Uterus (tissue), 2 donors: ENCODE data around the gene TASOR2.

ENCODE experiments used
- POLR2A ChIP-seq, 2 donors: fragments of 450-650 bp; IDR thresholded peaks; one replicate each; pipeline ENCODE4 v1.6.1; 2016; ENCODE audit warnings: antibody characterized with exemption in 2 of 2, mild to moderate bottlenecking in 1 of 2, moderate library complexity in 1 of 2
- TF ChIP-seq, protein P1 (sequence below), 4 experiments: fragments of 200-600 bp in 2 of 4; fragments of 450-650 bp in 2 of 4; sonication (generic) in 2 of 4; IDR thresholded peaks; one replicate each; pipeline ENCODE4 v1.5.1; 2016 to 2019; ENCODE audit warnings: antibody characterized with exemption in 4 of 4, mild to moderate bottlenecking in 2 of 4, moderate library complexity in 1 of 4

DNA sequence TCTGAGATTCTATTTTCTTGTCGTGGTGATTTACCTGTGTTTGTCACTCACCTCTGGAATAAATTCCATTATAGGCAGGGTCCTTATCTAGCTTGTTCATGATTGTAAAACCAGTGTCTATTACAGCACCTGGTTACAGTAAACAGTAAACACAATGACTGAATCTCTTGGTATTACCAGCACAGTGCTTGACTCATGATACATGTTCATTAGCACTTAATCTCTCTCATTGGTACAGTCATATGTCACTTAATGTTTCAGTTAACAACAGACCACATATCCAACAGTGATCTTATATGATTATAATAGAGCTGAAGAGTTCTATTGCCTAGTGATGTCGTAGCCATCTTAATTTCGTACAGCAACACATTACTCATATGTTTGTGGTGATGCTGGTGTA, 1.6 kb upstream of the TASOR2 start:
- TF ChIP-seq, protein P1, sequence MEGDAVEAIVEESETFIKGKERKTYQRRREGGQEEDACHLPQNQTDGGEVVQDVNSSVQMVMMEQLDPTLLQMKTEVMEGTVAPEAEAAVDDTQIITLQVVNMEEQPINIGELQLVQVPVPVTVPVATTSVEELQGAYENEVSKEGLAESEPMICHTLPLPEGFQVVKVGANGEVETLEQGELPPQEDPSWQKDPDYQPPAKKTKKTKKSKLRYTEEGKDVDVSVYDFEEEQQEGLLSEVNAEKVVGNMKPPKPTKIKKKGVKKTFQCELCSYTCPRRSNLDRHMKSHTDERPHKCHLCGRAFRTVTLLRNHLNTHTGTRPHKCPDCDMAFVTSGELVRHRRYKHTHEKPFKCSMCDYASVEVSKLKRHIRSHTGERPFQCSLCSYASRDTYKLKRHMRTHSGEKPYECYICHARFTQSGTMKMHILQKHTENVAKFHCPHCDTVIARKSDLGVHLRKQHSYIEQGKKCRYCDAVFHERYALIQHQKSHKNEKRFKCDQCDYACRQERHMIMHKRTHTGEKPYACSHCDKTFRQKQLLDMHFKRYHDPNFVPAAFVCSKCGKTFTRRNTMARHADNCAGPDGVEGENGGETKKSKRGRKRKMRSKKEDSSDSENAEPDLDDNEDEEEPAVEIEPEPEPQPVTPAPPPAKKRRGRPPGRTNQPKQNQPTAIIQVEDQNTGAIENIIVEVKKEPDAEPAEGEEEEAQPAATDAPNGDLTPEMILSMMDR (IDR thresholded peaks at IDR 0.05), result no peak
- TF ChIP-seq POLR2A (IDR thresholded peaks at IDR 0.05), result no peak
